ENCODE results near the gene NDST4. TPM values are rescaled to one million over a fixed set of nuclear protein-coding genes. Genes with fewer than 3 reads are reported as not detected.

NDST4 gene
- total RNA-seq (not detected), polyA plus RNA-seq (not detected), total RNA-seq (not detected)

- ATAC-seq (no peak), DNase-seq (no peak)
- Mint-ChIP-seq H3K9me3 (peaks cover 0 to 4% (median 0%) of the 10 kb centered on the region in 11 donors), H3K4me1 (peaks cover 0 to 2% (median 0%) of the 10 kb centered on the region in 7 donors), H3K4me3 (no peak within 1 kb of the TSS), H3K36me3 (no peaks in the 10 kb centered on the region), H3K27ac (no peak within 1 kb of the TSS), H3K27me3 (no peaks in the 10 kb centered on the region)
- Histone ChIP-seq H3K4me3 (ENCODE audit: low read length) (no peak within 1 kb of the TSS), H3K9me3 (ENCODE audit: control insufficient read depth in 2 of 3, low read length in 3 of 3) (no peaks in the 10 kb centered on the region), H3K36me3 (ENCODE audit: control insufficient read depth in 2 of 3, insufficient read depth in 3 of 3, low read length in 3 of 3) (no peaks in the 10 kb centered on the region), H3K27me3 (ENCODE audit: control insufficient read depth in 2 of 2, insufficient read depth in 2 of 2, low read length in 2 of 2) (no peaks in the 10 kb centered on the region), H3K4me1 (ENCODE audit: control insufficient read depth in 2 of 2, insufficient read depth in 2 of 2, low read length in 2 of 2) (no peaks in the 10 kb centered on the region), H3K27ac (ENCODE audit: low read depth, low read length) (no peak within 1 kb of the TSS)
- CTCF ChIA-PET, result no interaction called here
- POLR2A ChIA-PET, result no interaction called here
- intact Hi-C loops (cut with micrococcal nuclease), result no loop called here
Measured at GRCh38 chr4:115113506-115114106, at the start of gene NDST4. Gene NDST4 (minus strand): TSS chr4:115113620. CDS start chr4:115077036, 36,584 bp downstream.

GRCh38 chr4:115159141-115159540, 45.7 kb upstream of the NDST4 start:
- Histone ChIP-seq H3K9me3 (ENCODE audit: control insufficient read depth in 2 of 3, low read length in 3 of 3) (no peaks in the 10 kb centered on the region), H3K27me3 (ENCODE audit: control insufficient read depth in 2 of 2, insufficient read depth in 2 of 2, low read length in 2 of 2) (no peaks in the 10 kb centered on the region), H3K4me1 (ENCODE audit: control insufficient read depth in 2 of 2, insufficient read depth in 2 of 2, low read length in 2 of 2) (no peaks in the 10 kb centered on the region), H3K27ac (ENCODE audit: low read depth, low read length) (no peak overlapping the region), H3K4me3 (ENCODE audit: low read length) (no peak overlapping the region), H3K36me3 (ENCODE audit: control insufficient read depth in 2 of 3, insufficient read depth in 3 of 3, low read length in 3 of 3) (no peaks in the 10 kb centered on the region)
- H3K36me3 Mint-ChIP-seq, result no peaks in the 10 kb centered on the region
- H3K27ac Mint-ChIP-seq, result no peak overlapping the region
- H3K27me3 Mint-ChIP-seq, result no peaks in the 10 kb centered on the region
- ChIA-PET CTCF (no interaction called here), POLR2A (no interaction called here)
- DNase-seq, result no peak
- H3K4me3 Mint-ChIP-seq, result no peak overlapping the region
- ATAC-seq, result no peak
- H3K9me3 Mint-ChIP-seq, result peaks cover 0 to 8% (median 0%) of the 10 kb centered on the region in 11 donors
- intact Hi-C loops (cut with micrococcal nuclease), result no loop called here
- no peaks in the 10 kb centered on the region for H3K4me1 Mint-ChIP-seq

- intact Hi-C loops (cut with micrococcal nuclease), result no loop called here
- H3K36me3 Mint-ChIP-seq, result no peaks in the 10 kb centered on the region
Measured at GRCh38 chr4:115158296-115158695, 44.9 kb upstream of the NDST4 start.

GRCh38 chr4:115154826-115155225, 41.4 kb upstream of the NDST4 start:
- H3K27me3 ChIP-seq (ENCODE audit: control insufficient read depth in 2 of 2, insufficient read depth in 2 of 2, low read length in 2 of 2), result no peaks in the 10 kb centered on the region
- H3K36me3 Mint-ChIP-seq, result no peaks in the 10 kb centered on the region
- no peaks in the 10 kb centered on the region for H3K4me1 Mint-ChIP-seq
- DNase-seq (no peak), ATAC-seq (no peak)
- no peaks in the 10 kb centered on the region for H3K27me3 Mint-ChIP-seq
- H3K36me3 ChIP-seq (ENCODE audit: control insufficient read depth in 2 of 3, insufficient read depth in 3 of 3, low read length in 3 of 3), result no peaks in the 10 kb centered on the region
- no peak overlapping the region for H3K27ac Mint-ChIP-seq
- no peak overlapping the region for H3K4me3 ChIP-seq (ENCODE audit: low read length)
- no peak overlapping the region for H3K27ac ChIP-seq (ENCODE audit: low read depth, low read length)
- intact Hi-C loops (cut with micrococcal nuclease), result no loop called here
- CTCF ChIA-PET, result no interaction called here
- no peaks in the 10 kb centered on the region for H3K4me1 ChIP-seq (ENCODE audit: control insufficient read depth in 2 of 2, insufficient read depth in 2 of 2, low read length in 2 of 2)
- H3K9me3 ChIP-seq (ENCODE audit: control insufficient read depth in 2 of 3, low read length in 3 of 3), result no peaks in the 10 kb centered on the region
- H3K9me3 Mint-ChIP-seq, result no peaks in the 10 kb centered on the region
- no peak overlapping the region for H3K4me3 Mint-ChIP-seq
- POLR2A ChIA-PET, result no interaction called here

More at GRCh38 chr4:115158296-115158695, 44.9 kb upstream of the NDST4 start:
- no peak overlapping the region for H3K4me3 Mint-ChIP-seq
- H3K9me3 ChIP-seq (ENCODE audit: control insufficient read depth in 2 of 3, low read length in 3 of 3), result no peaks in the 10 kb centered on the region
- peaks cover 0 to 2% (median 0%) of the 10 kb centered on the region in 11 donors for H3K9me3 Mint-ChIP-seq
- no peaks in the 10 kb centered on the region for H3K27me3 ChIP-seq (ENCODE audit: control insufficient read depth in 2 of 2, insufficient read depth in 2 of 2, low read length in 2 of 2)
- H3K4me1 ChIP-seq (ENCODE audit: control insufficient read depth in 2 of 2, insufficient read depth in 2 of 2, low read length in 2 of 2), result no peaks in the 10 kb centered on the region
- no peaks in the 10 kb centered on the region for H3K4me1 Mint-ChIP-seq
- CTCF ChIA-PET, result interaction anchor here (0.6 kb wide), 1 partner anchor 781 kb away, joined by 3 read pairs; no protein-coding TSS in a partner anchor
- ATAC-seq (no peak), DNase-seq (no peak)
- H3K27me3 Mint-ChIP-seq, result no peaks in the 10 kb centered on the region
- no peaks in the 10 kb centered on the region for H3K36me3 ChIP-seq (ENCODE audit: control insufficient read depth in 2 of 3, insufficient read depth in 3 of 3, low read length in 3 of 3)
- POLR2A ChIA-PET, result no interaction called here
- H3K27ac ChIP-seq (ENCODE audit: low read depth, low read length), result no peak overlapping the region
- H3K27ac Mint-ChIP-seq, result no peak overlapping the region
- no peak overlapping the region for H3K4me3 ChIP-seq (ENCODE audit: low read length)

- Histone ChIP-seq H3K36me3 (ENCODE audit: control insufficient read depth in 2 of 3, insufficient read depth in 3 of 3, low read length in 3 of 3) (no peaks in the 10 kb centered on the region), H3K9me3 (ENCODE audit: control insufficient read depth in 2 of 3, low read length in 3 of 3) (no peaks in the 10 kb centered on the region), H3K27ac (ENCODE audit: low read depth, low read length) (no peak overlapping the region), H3K4me1 (ENCODE audit: control insufficient read depth in 2 of 2, insufficient read depth in 2 of 2, low read length in 2 of 2) (no peaks in the 10 kb centered on the region), H3K4me3 (ENCODE audit: low read length) (no peak overlapping the region), H3K27me3 (ENCODE audit: control insufficient read depth in 2 of 2, insufficient read depth in 2 of 2, low read length in 2 of 2) (no peaks in the 10 kb centered on the region)
- Mint-ChIP-seq H3K4me3 (no peak overlapping the region), H3K36me3 (no peaks in the 10 kb centered on the region), H3K9me3 (peaks cover 0 to 4% (median 0%) of the 10 kb centered on the region in 11 donors), H3K27ac (no peak overlapping the region), H3K4me1 (no peaks in the 10 kb centered on the region), H3K27me3 (no peaks in the 10 kb centered on the region)
- ChIA-PET CTCF (no interaction called here), POLR2A (no interaction called here)
- no peak for DNase-seq
- ATAC-seq, result no peak
- intact Hi-C loops (cut with micrococcal nuclease), result no loop called here
Measured at GRCh38 chr4:115152965-115153364, 39.5 kb upstream of the NDST4 start.

GRCh38 chr4:115152081-115152480, 38.7 kb upstream of the NDST4 start:
- no peaks in the 10 kb centered on the region for H3K36me3 ChIP-seq (ENCODE audit: control insufficient read depth in 2 of 3, insufficient read depth in 3 of 3, low read length in 3 of 3)
- no peak overlapping the region for H3K27ac ChIP-seq (ENCODE audit: low read depth, low read length)
- Mint-ChIP-seq H3K27me3 (no peaks in the 10 kb centered on the region), H3K36me3 (no peaks in the 10 kb centered on the region), H3K4me1 (no peaks in the 10 kb centered on the region), H3K27ac (no peak overlapping the region), H3K9me3 (peaks cover 0 to 4% (median 0%) of the 10 kb centered on the region in 11 donors), H3K4me3 (no peak overlapping the region)
- ChIA-PET CTCF (no interaction called here), POLR2A (no interaction called here)
- no peaks in the 10 kb centered on the region for H3K9me3 ChIP-seq (ENCODE audit: control insufficient read depth in 2 of 3, low read length in 3 of 3)
- ATAC-seq (no peak), DNase-seq (no peak)
- intact Hi-C loops (cut with micrococcal nuclease), result no loop called here
- no peak overlapping the region for H3K4me3 ChIP-seq (ENCODE audit: low read length)
- H3K27me3 ChIP-seq (ENCODE audit: control insufficient read depth in 2 of 2, insufficient read depth in 2 of 2, low read length in 2 of 2), result no peaks in the 10 kb centered on the region
- H3K4me1 ChIP-seq (ENCODE audit: control insufficient read depth in 2 of 2, insufficient read depth in 2 of 2, low read length in 2 of 2), result no peaks in the 10 kb centered on the region

- Histone ChIP-seq H3K9me3 (ENCODE audit: control insufficient read depth in 2 of 3, low read length in 3 of 3) (no peaks in the 10 kb centered on the region), H3K4me3 (ENCODE audit: low read length) (no peak overlapping the region), H3K27me3 (ENCODE audit: control insufficient read depth in 2 of 2, insufficient read depth in 2 of 2, low read length in 2 of 2) (no peaks in the 10 kb centered on the region), H3K27ac (ENCODE audit: low read depth, low read length) (no peak overlapping the region), H3K36me3 (ENCODE audit: control insufficient read depth in 2 of 3, insufficient read depth in 3 of 3, low read length in 3 of 3) (no peaks in the 10 kb centered on the region), H3K4me1 (ENCODE audit: control insufficient read depth in 2 of 2, insufficient read depth in 2 of 2, low read length in 2 of 2) (no peaks in the 10 kb centered on the region)
- ATAC-seq (no peak), DNase-seq (no peak)
- no peaks in the 10 kb centered on the region for H3K36me3 Mint-ChIP-seq
- H3K27me3 Mint-ChIP-seq, result no peaks in the 10 kb centered on the region
- peaks cover 0 to 4% (median 0%) of the 10 kb centered on the region in 11 donors for H3K9me3 Mint-ChIP-seq
- intact Hi-C loops (cut with micrococcal nuclease), result no loop called here
- H3K4me3 Mint-ChIP-seq, result no peak overlapping the region
- ChIA-PET CTCF (no interaction called here), POLR2A (no interaction called here)
- H3K27ac Mint-ChIP-seq, result no peak overlapping the region
- no peaks in the 10 kb centered on the region for H3K4me1 Mint-ChIP-seq
Measured at GRCh38 chr4:115149106-115149505, 35.7 kb upstream of the NDST4 start.
